NCI-H2081 (cell line): ENCODE results near the gene RAB3IL1.

ENCODE experiments used
- DNase-seq, 2 experiments: peaks; one replicate each; lab custom pipeline; 2025; lab: John Stamatoyannopoulos, UW

RAB3IL1 gene

GRCh38 chr11:61866231-61866957, 51.0 kb downstream of the RAB3IL1 start:
- no peak for DNase-seq

- DNase-seq = no peak
These were observed 52.3 kb downstream of the RAB3IL1 start for GRCh38 chr11:61864814-61865775.

GRCh38 chr11:61863548-61864081, 53.8 kb downstream of the RAB3IL1 start:
- DNase-seq = no peak

GRCh38 chr11:61862714-61863547, 54.4 kb downstream of the RAB3IL1 start:
- DNase-seq = no peak

GRCh38 chr11:61861634-61862033, 55.7 kb downstream of the RAB3IL1 start:
- no peak for DNase-seq

- peak in 1 of 2 experiments; percentile 16 for DNase-seq
These were observed 57.1 kb downstream of the RAB3IL1 start for GRCh38 chr11:61860054-61860903.

- DNase-seq = peak in 1 of 2 experiments; percentile 5
These were observed 61.3 kb downstream of the RAB3IL1 start for GRCh38 chr11:61855939-61856680.

- no peak for DNase-seq
These were observed 62.2 kb downstream of the RAB3IL1 start for GRCh38 chr11:61854966-61855714.

GRCh38 chr11:61854206-61854895, 63.0 kb downstream of the RAB3IL1 start:
- DNase-seq = no peak

- DNase-seq = no peak
These were observed 63.6 kb downstream of the RAB3IL1 start for GRCh38 chr11:61853698-61854169.

- no peak for DNase-seq
These were observed 65.5 kb downstream of the RAB3IL1 start for GRCh38 chr11:61851900-61852295.

GRCh38 chr11:61851113-61851899, 66.1 kb downstream of the RAB3IL1 start:
- DNase-seq = no peak

- no peak for DNase-seq
These were observed 66.7 kb downstream of the RAB3IL1 start for GRCh38 chr11:61850687-61851086.

GRCh38 chr11:61848631-61849030, 68.7 kb downstream of the RAB3IL1 start:
- no peak for DNase-seq

- no peak for DNase-seq
These were observed 69.3 kb downstream of the RAB3IL1 start for GRCh38 chr11:61847914-61848581.
